HG02798 (cell line): ENCODE data around the gene CNTNAP2.
"Not testable (repeated sequence)": the region's sequence is repeated elsewhere in the genome, so short reads cannot be mapped to it uniquely, and the experiment has no call there.

Source experiments
- ATAC-seq: cut with Tn5 transposase; IDR thresholded peaks from one replicate; pipeline ENCODE4 v1.9.1; 2021; ENCODE audit warnings: mild to moderate bottlenecking; ENCODE audit not compliant: unreplicated experiment, poor library complexity

CNTNAP2 gene

GRCh38 chr7:148325208-148325607, 2208.6 kb downstream of the CNTNAP2 start:
- ATAC-seq = no peak

GRCh38 chr7:148327379-148327778, 2210.8 kb downstream of the CNTNAP2 start:
- ATAC-seq = no peak

GRCh38 chr7:148328906-148329305, 2212.3 kb downstream of the CNTNAP2 start:
- no peak for ATAC-seq

- ATAC-seq = no peak
Measured at GRCh38 chr7:148330124-148330818, 2213.7 kb downstream of the CNTNAP2 start.

GRCh38 chr7:148330822-148331221, 2214.2 kb downstream of the CNTNAP2 start:
- ATAC-seq = no peak

- ATAC-seq = not testable (repeated sequence)
Measured at GRCh38 chr7:148331456-148331855, 2214.9 kb downstream of the CNTNAP2 start.

GRCh38 chr7:148332191-148333186, 2215.9 kb downstream of the CNTNAP2 start:
- no peak for ATAC-seq

- no peak for ATAC-seq
Measured at GRCh38 chr7:148334441-148334956, 2217.9 kb downstream of the CNTNAP2 start.

DNA sequence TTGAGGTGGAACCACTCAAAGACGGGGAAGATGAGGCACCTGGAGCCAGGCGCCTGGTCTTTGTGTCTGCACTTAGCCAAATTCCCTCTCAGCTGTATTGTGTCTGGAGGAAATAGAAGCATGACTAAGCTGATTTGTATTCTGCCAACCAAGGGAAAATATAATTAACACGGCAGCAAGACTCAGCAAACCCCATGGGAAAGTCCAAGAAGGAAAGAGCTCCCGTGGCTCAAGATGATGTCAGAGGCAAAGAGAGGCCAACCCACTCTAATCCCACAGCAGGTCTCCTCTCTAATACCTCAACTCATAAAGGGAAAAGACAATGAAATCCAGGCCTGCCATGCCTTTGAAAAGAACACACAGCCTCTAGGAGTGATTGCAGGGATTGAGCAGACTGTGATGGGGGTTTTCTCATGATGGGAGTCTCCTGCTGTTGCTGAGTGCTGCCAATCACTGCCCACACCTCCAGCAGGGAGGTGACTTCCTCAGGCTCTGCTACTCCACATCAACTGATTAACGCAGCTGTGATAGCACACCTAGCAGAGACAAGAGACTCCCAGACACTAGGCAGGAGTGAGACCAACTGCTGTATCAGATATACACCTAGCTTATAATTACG, 2218.5 kb downstream of the CNTNAP2 start:
- no peak for ATAC-seq

- no peak for ATAC-seq
Measured at GRCh38 chr7:148335790-148336189, 2219.2 kb downstream of the CNTNAP2 start.

- no peak for ATAC-seq
Measured at GRCh38 chr7:148336411-148336810, 2219.8 kb downstream of the CNTNAP2 start.

GRCh38 chr7:148337246-148337965, 2220.8 kb downstream of the CNTNAP2 start:
- ATAC-seq = no peak

DNA sequence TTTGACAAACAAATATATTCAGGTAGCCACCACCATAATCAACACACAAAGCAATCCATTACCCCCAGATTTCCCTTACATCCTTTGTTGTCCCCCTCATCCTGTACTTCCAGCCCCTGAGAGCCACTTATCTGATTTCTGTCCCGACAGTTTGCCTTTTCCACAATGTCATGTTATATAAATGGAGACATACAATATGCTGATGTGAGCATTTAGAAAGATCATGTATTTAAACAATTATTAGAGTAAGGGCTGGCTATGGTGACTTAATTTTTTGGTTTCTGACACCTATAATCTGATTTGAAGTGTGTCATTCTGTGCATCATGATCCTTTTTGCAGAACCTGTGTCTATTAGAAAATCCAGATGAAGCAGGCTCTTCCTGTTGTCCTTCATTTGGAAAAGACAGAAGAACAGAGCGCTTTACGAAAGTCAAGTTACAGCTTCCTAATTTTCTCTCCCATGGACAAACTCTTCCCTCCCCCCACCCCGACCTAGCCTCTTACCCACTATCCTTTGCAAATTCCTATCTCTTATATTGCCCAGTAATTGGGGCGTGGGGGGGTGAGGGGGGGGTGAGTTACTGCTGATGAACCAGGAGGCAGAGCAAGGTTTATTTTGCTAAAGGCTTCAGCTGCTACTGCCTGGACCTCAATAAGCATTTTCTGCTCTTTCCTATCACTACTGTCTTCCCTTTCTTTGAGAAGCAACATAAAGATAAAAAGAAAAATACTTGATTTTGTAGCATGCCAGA, 2221.6 kb downstream of the CNTNAP2 start:
- ATAC-seq = no peak

GRCh38 chr7:148340438-148341280, 2224.1 kb downstream of the CNTNAP2 start:
- no peak for ATAC-seq

GRCh38 chr7:148344406-148344805, 2227.8 kb downstream of the CNTNAP2 start:
- ATAC-seq = no peak

DNA sequence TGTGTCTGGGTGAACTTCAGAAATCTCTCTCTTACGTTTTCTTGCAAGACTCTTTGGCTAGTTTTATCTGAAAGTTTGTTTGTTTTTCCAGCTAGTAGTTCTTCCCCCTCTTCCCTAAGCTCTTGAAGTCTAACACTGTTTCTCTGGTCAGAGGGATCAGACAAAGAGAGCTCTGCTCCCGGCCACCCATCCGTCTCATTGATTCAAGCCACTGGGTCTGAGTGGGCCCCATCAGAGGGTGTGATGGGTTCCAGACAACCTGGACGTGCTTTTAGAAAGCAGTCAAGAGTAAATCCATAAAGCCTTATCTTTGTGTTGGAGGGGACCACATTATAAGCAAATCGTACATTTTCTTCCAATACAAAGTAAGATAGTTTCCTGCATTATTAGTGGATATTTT, 2231.4 kb downstream of the CNTNAP2 start:
- no peak for ATAC-seq

DNA sequence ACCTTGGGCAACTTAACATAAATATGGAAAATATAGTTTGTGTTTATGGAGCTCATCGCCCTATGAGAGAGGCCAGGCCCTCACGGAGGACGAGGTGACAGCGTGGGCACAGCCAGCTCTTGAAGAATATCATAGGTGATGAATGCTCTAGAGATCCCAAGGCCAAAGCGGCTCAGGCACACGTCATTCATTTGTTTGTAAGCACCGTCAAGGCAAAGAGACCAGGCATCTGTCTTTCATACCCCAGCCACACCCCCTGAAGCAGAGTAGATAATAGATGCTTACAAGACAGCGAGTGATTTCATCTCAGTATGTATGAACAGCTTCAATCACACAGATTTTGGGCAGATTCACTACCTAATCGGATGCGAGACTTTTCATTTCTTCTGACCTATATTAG, 2231.9 kb downstream of the CNTNAP2 start:
- no peak for ATAC-seq

GRCh38 chr7:148356303-148356702, 2239.7 kb downstream of the CNTNAP2 start:
- ATAC-seq = no peak
